Middle frontal gyrus (tissue), 1 donor: ENCODE measurements around the gene TMEM132E.
"Not testable (repeated sequence)": the region's sequence is repeated elsewhere in the genome, so short reads cannot be mapped to it uniquely, and the experiment has no call there.

Experiments used
- DNase-seq: peaks from one replicate; pipeline ENCODE4 v3.0.0-alpha.2; 2015; ENCODE audit warnings: low spot score; ENCODE audit errors: extremely low spot score

TMEM132E gene, protein sequence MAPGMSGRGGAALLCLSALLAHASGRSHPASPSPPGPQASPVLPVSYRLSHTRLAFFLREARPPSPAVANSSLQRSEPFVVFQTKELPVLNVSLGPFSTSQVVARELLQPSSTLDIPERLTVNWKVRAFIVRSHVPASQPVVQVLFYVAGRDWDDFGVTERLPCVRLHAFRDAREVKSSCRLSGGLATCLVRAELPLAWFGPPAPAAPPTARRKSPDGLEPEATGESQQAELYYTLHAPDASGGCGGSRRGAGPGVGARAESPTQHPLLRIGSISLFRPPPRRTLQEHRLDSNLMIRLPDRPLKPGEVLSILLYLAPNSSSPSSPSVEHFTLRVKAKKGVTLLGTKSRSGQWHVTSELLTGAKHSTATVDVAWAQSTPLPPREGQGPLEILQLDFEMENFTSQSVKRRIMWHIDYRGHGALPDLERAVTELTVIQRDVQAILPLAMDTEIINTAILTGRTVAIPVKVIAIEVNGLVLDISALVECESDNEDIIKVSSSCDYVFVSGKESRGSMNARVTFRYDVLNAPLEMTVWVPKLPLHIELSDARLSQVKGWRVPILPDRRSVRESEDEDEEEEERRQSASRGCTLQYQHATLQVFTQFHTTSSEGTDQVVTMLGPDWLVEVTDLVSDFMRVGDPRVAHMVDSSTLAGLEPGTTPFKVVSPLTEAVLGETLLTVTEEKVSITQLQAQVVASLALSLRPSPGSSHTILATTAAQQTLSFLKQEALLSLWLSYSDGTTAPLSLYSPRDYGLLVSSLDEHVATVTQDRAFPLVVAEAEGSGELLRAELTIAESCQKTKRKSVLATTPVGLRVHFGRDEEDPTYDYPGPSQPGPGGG (N-terminal part only)

DNA sequence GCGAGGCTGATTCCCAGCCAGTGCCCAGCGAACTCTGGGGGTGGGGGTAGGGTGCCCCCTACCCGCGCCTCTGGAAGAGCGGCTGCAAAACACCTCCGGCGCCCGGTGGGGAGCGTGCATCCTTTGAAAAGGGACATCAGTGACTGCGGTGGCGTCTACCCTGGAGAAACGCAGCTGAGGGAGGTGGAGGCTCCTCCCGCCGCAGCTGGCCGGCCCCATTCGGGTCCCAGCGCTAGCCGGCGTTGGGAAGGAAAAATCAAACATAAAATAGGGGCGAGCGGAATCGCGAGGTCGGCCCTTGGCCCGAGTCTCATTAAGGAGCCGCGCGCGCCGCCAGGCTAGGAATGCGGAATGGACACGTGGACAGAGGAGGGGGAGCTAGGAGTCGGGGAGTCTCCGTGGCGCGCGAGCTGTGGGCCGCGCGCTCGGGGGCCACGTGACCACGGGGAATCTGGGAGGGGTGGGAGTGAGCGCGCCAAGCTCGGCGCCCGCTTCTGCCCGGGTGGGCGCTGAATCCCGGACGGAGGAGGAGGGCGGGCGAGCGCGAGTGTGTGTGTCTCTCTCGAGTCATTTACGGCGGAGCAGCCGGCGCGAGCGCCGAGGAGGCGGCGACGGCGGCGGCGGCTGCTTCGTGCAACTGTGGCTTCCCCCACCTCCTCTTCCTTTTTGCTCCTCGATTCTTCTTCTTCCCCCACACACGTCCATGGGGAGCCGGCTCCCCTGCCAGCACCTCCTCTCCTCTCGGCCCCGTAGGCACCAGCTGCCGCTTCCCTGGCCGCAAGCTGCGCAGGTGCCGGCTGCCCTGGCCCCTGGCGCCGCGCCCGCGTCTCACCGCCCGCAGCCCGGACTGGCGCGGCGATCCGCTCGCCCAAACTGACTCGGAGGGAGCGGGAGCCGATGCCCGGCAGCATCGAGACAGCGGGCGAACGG, at the start of gene TMEM132E:
Gene TMEM132E (plus strand): TSS at position 566 of the 930 bp plus-strand sequence. CDS start 1,495 bp downstream, outside the sequence.
- peak; percentile 69 for DNase-seq

DNA sequence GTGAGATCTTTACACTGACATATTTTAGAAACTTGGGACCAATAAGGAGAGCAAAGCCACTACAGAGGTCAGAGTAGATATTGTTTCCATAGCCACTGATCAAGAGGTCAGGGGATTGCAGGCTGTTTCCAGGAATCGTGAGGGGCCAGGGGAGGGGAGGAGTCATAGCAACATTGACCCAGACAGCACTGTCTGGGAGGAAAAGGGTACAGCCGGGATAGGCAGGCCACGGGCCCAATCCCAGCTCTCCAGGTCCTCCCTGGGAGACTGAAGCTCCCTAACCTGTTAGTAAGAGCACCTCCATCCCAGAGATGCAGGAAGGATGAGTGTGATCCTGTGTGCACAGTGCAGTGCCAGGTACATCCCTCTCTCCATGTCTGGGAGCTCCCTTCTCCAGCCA, 48.5 kb upstream of the TMEM132E start:
- DNase-seq: no peak

DNA sequence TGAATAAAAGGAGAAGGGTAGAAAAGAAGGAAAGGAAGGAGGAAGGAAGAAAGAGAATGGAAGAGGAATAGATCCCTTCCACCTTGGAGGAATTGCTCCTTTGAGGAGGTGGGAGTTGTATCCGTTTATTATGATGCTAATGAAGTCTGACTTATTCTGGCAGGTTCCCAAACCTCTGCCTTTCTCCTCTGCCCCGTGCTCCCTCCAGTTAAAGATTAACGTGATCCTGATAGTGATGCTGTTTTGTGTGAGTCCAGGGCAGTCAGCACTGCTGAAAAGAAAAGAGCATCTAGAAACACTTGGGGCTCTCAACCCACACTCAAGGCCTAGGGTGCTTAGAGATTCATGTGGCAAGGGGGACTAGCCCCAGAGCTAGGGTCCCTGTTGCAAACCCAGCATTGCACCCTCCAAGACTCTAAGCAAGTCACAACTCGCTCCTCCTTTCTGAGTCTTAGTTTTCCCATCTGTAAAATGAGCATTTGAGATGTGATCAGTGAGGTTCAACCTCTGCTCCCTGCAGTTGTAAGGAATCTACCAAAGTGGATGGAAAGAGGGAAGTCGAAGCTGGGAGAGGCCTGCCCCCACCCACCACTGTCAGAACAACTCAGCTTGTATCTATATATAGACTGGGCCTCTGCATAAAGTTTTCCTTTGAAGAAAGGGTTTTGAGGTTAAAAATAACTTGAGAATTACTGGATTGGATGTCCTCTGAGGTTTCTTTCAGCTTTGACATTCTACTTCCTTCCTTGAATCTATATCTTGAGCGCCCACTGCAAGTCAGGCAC, 46.9 kb upstream of the TMEM132E start:
- no peak for DNase-seq

DNA sequence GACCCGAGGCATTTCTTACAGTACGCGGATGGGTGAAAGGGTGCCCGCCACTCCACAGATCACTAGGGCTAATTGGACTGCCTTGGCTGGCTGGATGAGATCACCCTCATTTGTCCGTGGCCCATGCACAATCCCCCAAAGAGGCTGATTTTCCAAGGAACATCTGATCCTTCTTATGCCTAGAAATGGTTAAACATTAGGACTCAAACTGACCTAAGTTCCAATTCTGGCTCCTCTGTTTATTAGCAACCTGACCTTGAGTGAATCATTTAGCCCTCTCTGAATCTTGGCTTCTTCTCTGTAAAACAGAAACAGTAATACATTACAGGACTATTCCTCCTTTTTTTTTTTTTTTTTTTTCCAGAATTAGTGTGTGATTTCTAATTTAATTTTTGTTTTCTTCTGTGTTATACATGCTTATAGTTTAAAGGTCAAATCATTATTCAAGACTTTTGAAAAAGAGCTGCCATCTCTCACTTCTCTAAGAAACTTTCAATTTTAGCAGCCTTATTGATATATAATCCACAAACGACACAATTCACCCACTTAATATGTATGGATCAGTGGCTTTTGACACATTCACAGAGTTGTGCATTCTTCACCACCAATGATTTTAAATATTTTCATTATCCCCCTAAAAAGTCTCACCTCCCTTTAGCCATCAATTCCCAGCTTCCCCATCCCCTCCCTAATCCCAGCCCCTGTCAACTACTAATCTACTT, 45.4 kb upstream of the TMEM132E start:
- no peak for DNase-seq

DNA sequence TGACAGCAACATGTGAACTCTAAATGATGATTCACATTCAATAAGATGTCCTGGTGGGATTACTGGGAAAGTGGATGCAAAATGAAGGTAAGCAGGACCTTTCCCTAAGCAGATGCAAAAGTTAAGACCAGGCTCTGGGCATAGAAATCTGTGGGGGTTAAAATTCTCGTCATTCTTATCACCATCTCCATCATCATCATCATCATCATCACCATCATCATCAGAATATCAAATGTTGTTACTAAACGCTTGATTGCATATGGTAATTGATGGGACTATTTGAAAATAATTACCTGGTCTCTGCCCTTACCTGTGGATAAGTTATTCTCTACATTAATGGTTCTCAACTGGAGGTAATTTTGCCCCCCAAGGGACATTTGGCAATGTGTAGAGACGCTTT, 41.9 kb upstream of the TMEM132E start:
- no peak for DNase-seq

DNA sequence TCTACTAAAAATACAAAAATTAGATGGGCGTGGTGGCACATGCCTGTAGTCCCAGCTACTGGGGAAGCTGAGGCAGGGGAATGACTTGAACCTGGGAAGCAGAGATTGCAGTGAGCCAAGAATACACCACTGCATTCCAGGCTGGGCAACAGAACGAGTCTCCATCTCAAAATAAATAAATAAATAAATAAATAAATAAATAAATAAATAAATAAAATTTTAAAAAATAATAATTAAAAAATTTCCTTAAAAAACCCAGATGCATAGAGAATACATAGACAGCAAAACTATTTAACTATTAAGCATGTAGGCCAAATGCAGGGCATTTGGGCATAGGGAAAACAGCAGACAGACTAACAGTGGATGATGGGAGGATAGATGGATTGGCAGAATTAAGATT, 40.8 kb upstream of the TMEM132E start:
- not testable (repeated sequence) for DNase-seq

DNA sequence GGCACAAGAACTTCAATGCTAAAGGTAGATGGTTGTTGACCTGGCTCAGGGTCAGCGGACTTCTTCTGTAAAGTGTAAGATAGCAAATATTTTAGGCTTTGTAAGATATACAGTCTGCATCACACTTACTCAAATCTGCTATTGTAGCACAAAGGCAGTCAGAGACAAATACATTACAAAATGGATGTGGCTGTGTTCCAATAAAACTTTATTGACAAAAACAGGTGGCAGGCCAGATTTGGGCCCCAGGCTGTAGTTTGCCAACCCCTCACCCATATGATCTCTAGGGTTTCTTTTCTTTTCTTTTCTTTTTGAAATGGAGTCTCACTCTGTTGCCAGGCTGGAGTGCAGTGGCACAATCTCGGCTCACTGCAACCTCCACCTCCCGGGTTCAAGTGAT, 39.5 kb upstream of the TMEM132E start:
- DNase-seq: no peak

DNA sequence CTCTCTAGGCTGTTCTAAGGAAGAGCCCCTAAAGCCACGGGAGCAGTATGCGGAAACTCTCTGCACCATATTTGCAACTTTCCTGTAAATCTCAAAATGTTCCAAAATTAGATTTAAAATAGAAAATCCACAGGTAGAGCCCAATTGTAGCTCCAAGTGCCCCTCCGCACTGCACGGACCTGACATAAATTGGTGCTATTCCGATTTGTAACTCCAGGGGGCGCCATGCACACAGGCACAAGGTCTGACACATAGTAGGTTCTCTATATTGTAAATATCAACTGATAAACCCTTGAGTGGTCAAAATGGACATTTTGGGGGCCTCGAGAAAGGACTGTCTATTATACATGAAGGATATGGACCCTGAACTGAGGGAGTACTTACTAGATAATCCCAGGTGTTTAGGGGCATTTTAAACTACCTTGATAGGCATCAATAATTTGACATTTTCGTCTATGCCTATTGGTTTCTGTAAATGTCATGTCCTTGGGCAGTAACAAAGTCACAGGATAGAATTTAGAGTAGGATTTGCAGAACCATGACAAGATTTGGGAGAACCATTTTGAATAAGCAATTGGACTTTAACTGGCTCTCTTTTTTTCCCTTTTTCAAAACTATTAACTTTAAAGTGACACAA, 36.6 kb upstream of the TMEM132E start:
- no peak for DNase-seq

DNA sequence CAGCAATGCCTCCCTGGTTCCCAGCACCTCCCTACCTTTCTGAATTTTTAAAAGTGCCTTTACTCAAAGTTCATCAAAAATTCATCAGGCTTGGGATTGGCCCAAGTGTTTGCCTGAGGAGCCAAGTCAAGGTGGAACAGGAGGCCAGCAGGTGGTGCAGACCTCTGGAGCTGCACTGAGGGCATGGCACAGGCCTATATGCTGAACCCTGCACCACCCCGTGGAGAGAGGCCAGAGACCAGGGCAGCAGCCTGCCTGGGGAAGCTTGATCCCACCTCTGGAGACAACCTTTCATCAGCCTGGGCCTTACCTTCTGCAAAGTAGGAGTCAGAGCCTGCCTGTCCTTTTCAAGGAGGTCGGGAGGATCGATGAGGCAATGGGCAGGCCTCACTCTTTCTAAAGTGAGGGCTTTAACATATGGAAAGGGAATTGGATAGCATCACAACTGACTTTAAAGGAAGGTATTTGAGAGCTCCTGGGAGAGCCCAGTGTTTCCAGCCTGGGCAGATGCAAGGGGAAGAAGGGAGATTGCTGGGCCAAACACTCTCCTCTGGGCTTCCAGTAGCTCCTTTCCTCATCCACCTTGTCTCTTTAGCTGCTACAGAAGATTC, 31.8 kb upstream of the TMEM132E start:
- DNase-seq: no peak

DNA sequence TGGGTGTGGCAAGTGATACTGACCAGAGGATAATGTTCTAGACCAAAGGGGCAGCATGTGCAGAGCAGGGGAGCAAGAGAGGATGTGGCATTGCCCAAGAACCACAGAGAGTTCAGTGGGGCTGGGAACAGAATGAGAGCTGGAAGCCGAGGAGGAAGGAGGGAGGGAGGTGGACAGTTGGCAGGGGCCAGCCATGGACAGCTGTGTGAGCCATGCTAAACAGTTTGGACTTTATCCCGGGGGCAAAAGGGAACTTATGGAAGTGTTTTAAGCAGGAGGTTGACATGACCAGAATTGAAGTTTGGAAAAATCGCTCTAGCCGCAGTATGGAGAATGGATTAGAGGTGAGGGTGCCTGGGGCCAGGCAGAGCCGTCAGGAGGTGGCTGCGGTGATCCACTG, 29.4 kb upstream of the TMEM132E start:
- DNase-seq: no peak

DNA sequence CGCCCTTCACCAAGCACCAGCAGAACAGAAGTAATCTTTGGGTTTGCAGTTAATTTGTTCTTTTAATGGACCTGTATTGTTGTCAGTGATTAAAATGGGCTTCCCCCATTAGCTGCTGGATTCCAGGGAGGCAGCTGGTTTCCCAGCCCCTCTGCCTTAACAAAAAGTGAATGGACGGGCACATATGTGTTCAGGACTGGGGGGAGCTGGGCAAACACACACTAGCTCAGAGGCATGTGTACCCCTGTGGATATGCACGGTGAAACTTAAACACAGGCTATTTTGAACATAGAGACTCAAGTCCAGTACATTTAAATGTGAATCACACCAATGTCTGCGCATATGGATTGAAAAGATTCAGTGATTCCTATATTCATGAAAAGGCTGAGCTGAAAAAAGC, 25.5 kb upstream of the TMEM132E start:
- DNase-seq: no peak

DNA sequence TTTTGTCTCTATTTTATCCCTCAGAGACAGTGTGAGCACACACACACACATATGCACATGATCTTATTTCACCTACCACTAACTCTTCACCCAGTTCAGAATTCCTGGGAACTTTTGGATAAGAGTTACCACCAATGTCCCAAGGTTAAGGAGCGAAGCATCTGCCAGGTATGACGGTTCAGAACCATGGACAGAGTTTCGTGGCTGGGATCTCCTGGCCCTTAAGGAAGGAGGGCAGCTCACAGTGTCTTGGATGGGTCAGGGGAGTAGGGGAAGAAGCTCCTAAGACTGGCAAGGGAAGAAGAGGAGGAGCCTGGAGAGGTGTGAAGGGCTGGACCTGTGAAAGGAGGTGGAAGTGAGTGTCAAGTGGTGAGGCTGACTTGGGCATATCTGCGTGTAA, 23.0 kb upstream of the TMEM132E start:
- no peak for DNase-seq

DNA sequence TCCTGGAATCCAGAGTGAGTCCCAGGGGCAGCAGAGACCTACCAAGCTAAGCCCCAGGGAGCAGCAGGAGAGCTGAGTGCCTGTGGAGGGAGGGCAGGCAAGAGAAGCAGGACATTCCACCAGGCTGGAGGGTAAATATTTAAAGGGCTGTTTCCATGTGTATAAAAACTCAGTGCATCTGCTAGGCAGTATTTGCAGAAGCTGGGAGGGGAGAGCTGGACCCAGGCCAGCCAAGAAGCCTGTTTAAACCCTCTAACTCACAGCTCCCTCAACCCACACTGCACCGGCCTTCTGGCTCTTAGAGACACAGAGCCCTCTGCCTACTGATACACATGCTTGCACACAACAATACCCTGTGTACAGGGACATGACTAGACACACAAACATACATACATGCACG, 22.5 kb upstream of the TMEM132E start:
- no peak for DNase-seq

DNA sequence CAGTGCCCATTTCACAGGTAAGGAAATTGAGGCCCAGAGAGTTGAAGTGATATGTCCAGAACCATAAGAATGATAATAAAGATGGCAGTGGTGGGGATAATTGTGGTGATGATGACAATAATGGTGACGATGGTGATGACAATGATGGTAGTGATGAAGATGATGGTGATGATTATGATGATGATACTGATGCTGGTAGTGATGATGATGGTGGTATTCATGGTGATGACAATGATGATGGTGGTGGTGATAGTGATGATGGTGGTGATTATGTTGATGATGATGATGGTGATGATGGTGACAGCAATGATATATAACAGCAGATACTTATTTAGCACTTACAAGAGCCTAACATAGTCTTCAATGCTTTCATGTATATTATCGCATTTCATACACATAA, 18.1 kb upstream of the TMEM132E start:
- no peak for DNase-seq

DNA sequence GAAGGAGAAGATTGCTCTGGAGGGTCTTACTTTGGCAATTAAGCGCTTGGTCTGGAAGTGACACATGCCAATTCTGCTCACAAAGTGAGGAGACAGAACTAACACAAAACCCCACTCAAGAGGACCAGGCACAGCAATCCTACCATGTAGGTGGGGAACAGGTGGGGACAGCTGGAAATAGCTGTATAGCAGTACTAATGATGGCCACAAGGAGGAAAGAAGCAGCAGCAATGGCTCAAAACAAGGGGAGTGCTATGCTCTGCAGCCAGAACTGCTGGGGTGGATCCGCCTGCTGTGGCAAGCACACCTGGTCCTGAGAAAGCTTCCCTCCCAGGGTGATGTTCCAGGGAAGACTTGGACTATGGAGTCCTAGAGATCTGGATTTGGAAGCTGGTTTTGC, 17.0 kb upstream of the TMEM132E start:
- DNase-seq: no peak

DNA sequence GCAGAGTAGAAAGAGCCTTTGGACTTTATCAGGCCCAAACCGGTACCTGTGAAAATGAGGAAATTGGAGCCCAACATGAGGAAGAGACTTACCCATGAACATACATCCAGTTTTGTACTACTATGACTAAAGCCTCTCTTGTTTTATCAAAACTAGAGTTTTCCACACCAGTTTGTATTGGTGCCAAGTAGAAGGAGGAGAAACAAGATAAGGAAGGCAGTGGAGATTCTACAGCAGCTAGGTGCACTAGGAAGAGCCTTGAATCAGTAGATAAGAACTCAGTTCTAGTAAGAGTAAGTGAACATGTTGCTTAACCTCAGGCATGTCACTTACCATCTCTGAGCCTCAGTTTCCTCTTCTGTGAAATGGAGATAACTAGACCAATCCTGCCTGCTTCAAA, 13.7 kb upstream of the TMEM132E start:
- DNase-seq: no peak

DNA sequence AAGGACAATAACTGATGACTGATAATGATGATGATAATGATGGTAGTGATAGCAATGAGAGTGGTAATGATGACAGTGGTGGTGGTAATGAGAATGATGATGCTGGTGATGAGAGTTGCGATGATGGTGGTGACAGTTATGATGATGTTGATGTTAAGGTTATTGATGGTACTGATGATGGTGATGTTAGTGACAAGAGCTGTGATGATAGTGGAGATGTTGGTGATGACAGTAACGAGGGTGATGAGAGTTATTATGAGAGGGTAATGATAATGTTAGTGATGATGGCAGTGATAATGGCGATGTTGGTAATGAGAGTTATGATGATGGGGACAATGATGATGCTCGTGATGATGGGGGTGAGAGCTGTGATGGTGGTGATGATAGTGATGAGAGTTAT, 13.2 kb upstream of the TMEM132E start:
- no peak for DNase-seq

DNA sequence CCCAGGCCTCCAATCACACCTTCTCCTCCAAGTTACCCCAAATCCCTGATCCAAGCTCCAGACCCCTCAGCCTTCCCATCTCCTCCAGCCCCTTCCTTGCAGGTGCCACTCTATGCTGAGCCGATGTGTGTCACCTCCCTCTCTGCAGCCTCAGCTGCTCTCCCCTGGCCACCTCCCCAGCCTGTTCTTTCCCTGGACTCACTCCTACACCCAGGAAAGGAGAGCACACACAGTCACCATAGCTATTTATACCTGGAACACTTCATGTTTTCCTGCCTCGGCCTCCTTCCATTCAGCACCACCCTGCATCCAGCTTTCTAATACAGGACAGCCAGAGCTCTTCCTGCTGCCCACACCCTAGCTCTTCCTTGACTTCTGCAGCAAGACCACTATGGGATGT, 12.5 kb upstream of the TMEM132E start:
- DNase-seq: no peak
